Neuronal stem cell (in vitro differentiated cells): ENCODE data around the gene FARSB.

Experiments
- DNase-seq: peaks from one replicate; pipeline ENCODE4 v3.0.0-alpha.2; 2013; ENCODE audit warnings: low spot score
- H2AFZ ChIP-seq: one replicate; pipeline ENCODE4 v1.6.1; 2013; ENCODE audit warnings: mild to moderate bottlenecking, low read length, inconsistent platforms
- H2AK5ac ChIP-seq: 2 replicates; pipeline ENCODE4 v1.6.1; 2013; ENCODE audit warnings: low read depth, mild to moderate bottlenecking, inconsistent platforms, low read length, moderate library complexity, mixed read lengths
- H2BK120ac ChIP-seq: 2 replicates; pipeline ENCODE4 v1.6.1; 2013; ENCODE audit warnings: low read depth, mild to moderate bottlenecking, inconsistent platforms, low read length, moderate library complexity, mixed read lengths
- H2BK12ac ChIP-seq: one replicate; pipeline ENCODE4 v1.6.1; 2013; ENCODE audit warnings: low read length, inconsistent platforms
- H2BK15ac ChIP-seq: 2 replicates; pipeline ENCODE4 v1.6.1; 2013; ENCODE audit warnings: mild to moderate bottlenecking, low read length, inconsistent platforms, mixed read lengths
- H2BK5ac ChIP-seq: one replicate; pipeline ENCODE4 v1.6.1; 2013; ENCODE audit warnings: inconsistent platforms, mild to moderate bottlenecking, low read length, moderate library complexity
- H3K14ac ChIP-seq: one replicate; pipeline ENCODE4 v1.6.1; 2013; ENCODE audit warnings: low read length, inconsistent platforms
- H3K18ac ChIP-seq: 2 replicates; pipeline ENCODE4 v1.6.1; 2013; ENCODE audit warnings: low read length, inconsistent platforms
- H3K23ac ChIP-seq: 2 replicates; pipeline ENCODE4 v1.6.1; 2013; ENCODE audit warnings: low read depth, mild to moderate bottlenecking, mixed read lengths, low read length, inconsistent platforms; ENCODE audit not compliant: poor library complexity
- H3K27ac ChIP-seq: replicated peaks from 3 replicates; pipeline ENCODE4 v1.5.1; 2013; ENCODE audit warnings: low read length, inconsistent platforms
- H3K27me3 ChIP-seq, 3 experiments: 2 replicates each; pipeline ENCODE4 v1.6.1; 2013; ENCODE audit warnings: low read length in 3 of 3, mild to moderate bottlenecking in 2 of 3, inconsistent platforms in 1 of 3, low read depth in 1 of 3, mixed read lengths in 1 of 3, moderate library complexity in 1 of 3; ENCODE audit not compliant: control insufficient read depth in 3 of 3, insufficient read depth in 3 of 3
- H3K36me3 ChIP-seq, 2 donors: replicated peaks in 1 of 2; 2 replicates each; pipeline ENCODE4 v1.6.1; 2013; ENCODE audit warnings: low read length in 2 of 2; ENCODE audit not compliant: control insufficient read depth in 2 of 2, insufficient read depth in 2 of 2
- H3K4ac ChIP-seq: 2 replicates; pipeline ENCODE4 v1.6.1; 2013; ENCODE audit warnings: inconsistent platforms, mild to moderate bottlenecking, low read length, moderate library complexity
- H3K4me1 ChIP-seq, 2 donors: 1 replicate in 1 of 2; 2 replicates in 1 of 2; pipeline ENCODE4 v1.6.1; 2013; ENCODE audit warnings: low read length in 2 of 2, low read depth in 1 of 2; ENCODE audit not compliant: control insufficient read depth in 2 of 2, insufficient read depth in 1 of 2
- H3K4me2 ChIP-seq: one replicate; pipeline ENCODE4 v1.6.1; 2013; ENCODE audit warnings: mild to moderate bottlenecking, low read length, inconsistent platforms; ENCODE audit not compliant: insufficient read depth, poor library complexity, severe bottlenecking
- H3K4me3 ChIP-seq, 2 donors: 2 replicates each; pipeline ENCODE4 v1.5.1; 2013; ENCODE audit warnings: low read length in 2 of 2, mild to moderate bottlenecking in 2 of 2, inconsistent platforms in 1 of 2, moderate library complexity in 1 of 2
- H3K79me1 ChIP-seq: one replicate; pipeline ENCODE4 v1.6.1; 2013; ENCODE audit warnings: low read depth, mild to moderate bottlenecking, inconsistent platforms, low read length, moderate library complexity
- H3K9ac ChIP-seq: one replicate; pipeline ENCODE4 v1.6.1; 2013; ENCODE audit warnings: mild to moderate bottlenecking, low read depth, low read length, inconsistent platforms; ENCODE audit not compliant: poor library complexity
- H3K9me3 ChIP-seq, 2 donors: replicated peaks in 1 of 2; 2 replicates each; pipeline versions ENCODE3 to v1.6.1; 2013; ENCODE audit warnings: low read length in 2 of 2, mild to moderate bottlenecking in 2 of 2, inconsistent platforms in 1 of 2, low read depth in 1 of 2, mixed read lengths in 1 of 2, moderate library complexity in 1 of 2; ENCODE audit not compliant: control insufficient read depth in 2 of 2, insufficient read depth in 1 of 2
- H4K8ac ChIP-seq: one replicate; pipeline ENCODE4 v1.6.1; 2013; ENCODE audit warnings: low read depth, mild to moderate bottlenecking, inconsistent platforms, low read length, moderate library complexity
- H4K91ac ChIP-seq: one replicate; pipeline ENCODE4 v1.6.1; 2013; ENCODE audit warnings: low read length, low read depth, mild to moderate bottlenecking, inconsistent platforms; ENCODE audit not compliant: poor library complexity
- WGBS, 2 donors: extraction: QIAGEN DNeasy Blood & Tissue Kit; methylation state at CpG; one replicate each; pipeline ENCODE4 v1.1.7; 2013; ENCODE audit warnings: missing lambda C conversion rate in 2 of 2, mixed read lengths in 1 of 2; ENCODE audit not compliant: insufficient read length in 2 of 2, insufficient replicate concordance in 1 of 2; ENCODE audit errors: extremely low coverage in 2 of 2; 5-methylcytosine and 5-hydroxymethylcytosine counted together

The FARSB gene

DNA sequence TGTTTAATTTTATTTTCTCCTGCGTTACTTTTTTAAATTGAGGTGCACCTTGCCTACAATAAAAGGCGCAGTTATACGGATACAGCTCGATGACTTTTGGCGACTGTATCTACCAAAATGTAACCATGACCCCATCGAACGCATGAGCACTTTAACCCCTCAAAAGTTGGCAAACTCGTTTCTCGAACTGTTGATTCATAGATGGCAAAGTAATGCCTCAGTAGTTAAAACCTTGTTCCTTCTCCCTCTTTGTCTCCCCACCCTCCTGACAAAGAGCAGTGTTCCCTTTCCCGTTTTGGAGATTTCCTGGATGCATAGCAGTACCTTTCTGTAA, 16.1 kb upstream of the FARSB start:
- no peak overlapping the region for H3K9ac ChIP-seq
- no peaks in the 10 kb centered on the region for H3K36me3 ChIP-seq
- no peak for DNase-seq
- H3K23ac ChIP-seq = no peak overlapping the region
- peaks cover 5 to 6% of the 10 kb centered on the region in 2 donors for H3K4me1 ChIP-seq
- H3K4me2 ChIP-seq = peak overlapping the region; percentile 94
- H2BK12ac ChIP-seq = no peak overlapping the region
- no peak overlapping the region for H2BK5ac ChIP-seq
- no peak overlapping the region for H4K91ac ChIP-seq
- H3K4ac ChIP-seq = no peak overlapping the region
- WGBS, 2 donors = no CpG with 5 or more reads among the region's 10 CpGs
- H3K79me1 ChIP-seq = no peaks in the 10 kb centered on the region
- H2AFZ ChIP-seq = peak overlapping the region; percentile 87
- H3K4me3 ChIP-seq = peak overlapping the region in 1 of 2 donors; percentile 83
- peaks cover 3 to 41% (median 23%) of the 10 kb centered on the region in 3 experiments for H3K27me3 ChIP-seq
- H3K14ac ChIP-seq = peak overlapping the region; percentile 39
- H2BK15ac ChIP-seq = no peak overlapping the region
- no peak overlapping the region for H4K8ac ChIP-seq
- H2BK120ac ChIP-seq = no peak overlapping the region
- no peaks in the 10 kb centered on the region for H3K9me3 ChIP-seq
- H2AK5ac ChIP-seq = no peak overlapping the region
- H3K27ac ChIP-seq = no peak overlapping the region
- no peak overlapping the region for H3K18ac ChIP-seq

GRCh38 chr2:222671259-222672067, 15.6 kb upstream of the FARSB start, which contains the start of gene MOGAT1:
MOGAT1 (plus strand) TSS chr2:222671658; CDS start chr2:222671786, 128 bp downstream.
- peak within 1 kb of the TSS; percentile 96 for H3K18ac ChIP-seq
- H3K36me3 ChIP-seq = no peaks in the 10 kb centered on the region
- H2BK120ac ChIP-seq = no peak within 1 kb of the TSS
- peak within 1 kb of the TSS; percentile 79 for H2BK12ac ChIP-seq
- H2BK15ac ChIP-seq = peak within 1 kb of the TSS; percentile 87
- peak within 1 kb of the TSS; percentile 80 for H3K9ac ChIP-seq
- no peak for DNase-seq
- H4K91ac ChIP-seq = no peak within 1 kb of the TSS
- H3K14ac ChIP-seq = peak within 1 kb of the TSS; percentile 39
- no peaks in the 10 kb centered on the region for H3K79me1 ChIP-seq
- H4K8ac ChIP-seq = no peak within 1 kb of the TSS
- no peak within 1 kb of the TSS for H2BK5ac ChIP-seq
- no peak within 1 kb of the TSS for H3K27ac ChIP-seq
- H3K4me3 ChIP-seq = peak within 1 kb of the TSS; percentile 29 to 83
- no peak within 1 kb of the TSS for H3K23ac ChIP-seq
- peaks cover 5 to 6% of the 10 kb centered on the region in 2 donors for H3K4me1 ChIP-seq
- H3K27me3 ChIP-seq = peaks cover 3 to 39% (median 23%) of the 10 kb centered on the region in 3 experiments
- peak within 1 kb of the TSS; percentile 94 for H3K4me2 ChIP-seq
- no peak within 1 kb of the TSS for H2AK5ac ChIP-seq
- peak within 1 kb of the TSS; percentile 87 for H2AFZ ChIP-seq
- no peak within 1 kb of the TSS for H3K4ac ChIP-seq
- no CpG with 5 or more reads among the region's 66 CpGs for WGBS, 2 donors
- H3K9me3 ChIP-seq = no peaks in the 10 kb centered on the region

DNA sequence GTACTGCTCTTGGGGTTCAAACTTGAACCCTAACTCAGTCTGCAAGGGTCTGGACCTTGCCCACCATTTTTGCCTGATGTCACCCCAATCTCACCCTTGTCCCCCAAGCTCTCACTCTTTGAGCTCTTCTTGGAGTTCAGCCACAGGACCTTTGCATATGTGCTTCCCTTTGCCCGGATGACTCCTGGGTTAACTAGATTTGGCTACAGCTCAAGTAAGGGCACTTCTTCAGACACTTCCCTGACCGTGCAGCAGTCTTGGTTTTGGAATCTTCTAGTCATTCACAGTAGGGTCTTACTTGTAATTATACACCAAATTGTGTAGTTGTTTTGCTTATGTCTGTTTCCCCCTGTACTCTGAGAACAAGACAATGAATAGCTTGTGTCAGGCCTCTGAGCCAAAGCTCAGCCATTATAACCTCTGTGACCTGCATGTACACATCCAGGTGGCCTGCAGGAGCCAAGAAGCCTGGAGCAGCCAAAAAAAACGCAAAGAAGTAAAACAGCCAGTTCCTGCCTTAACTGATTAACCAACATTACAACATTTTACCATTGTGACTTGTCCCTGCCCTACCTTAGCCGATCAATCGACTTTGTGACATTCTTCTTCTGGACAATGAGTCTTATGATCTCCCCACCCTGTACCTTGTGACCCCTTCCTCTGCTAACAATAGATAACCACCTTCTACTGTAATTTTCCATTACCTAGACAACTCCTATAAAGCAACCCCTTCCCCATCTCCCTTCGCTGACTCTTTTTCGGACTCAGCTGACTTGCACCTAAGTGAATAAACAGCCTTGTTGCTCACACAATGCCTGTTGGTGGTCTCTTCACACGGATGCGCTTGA, 14.5 kb upstream of the FARSB start:
- Histone ChIP-seq H3K4me1 (peaks cover 5 to 6% of the 10 kb centered on the region in 2 donors), H3K79me1 (no peaks in the 10 kb centered on the region), H3K23ac (no peak overlapping the region), H3K18ac (no peak overlapping the region), H3K9ac (no peak overlapping the region), H4K91ac (no peak overlapping the region), H3K4me3 (no peak overlapping the region), H3K27me3 (peaks cover 3 to 36% (median 23%) of the 10 kb centered on the region in 3 experiments), H2AFZ (no peak overlapping the region), H2BK120ac (no peak overlapping the region), H2BK12ac (no peak overlapping the region), H2BK5ac (no peak overlapping the region), H2BK15ac (no peak overlapping the region), H3K14ac (no peak overlapping the region), H3K4ac (no peak overlapping the region), H2AK5ac (no peak overlapping the region), H3K27ac (no peak overlapping the region), H4K8ac (no peak overlapping the region), H3K4me2 (peak overlapping the region; percentile 94), H3K9me3 (no peaks in the 10 kb centered on the region), H3K36me3 (no peaks in the 10 kb centered on the region)
- DNase-seq = no peak
- WGBS, 2 donors = no CpG with 5 or more reads among the region's 9 CpGs

- Histone ChIP-seq H2BK15ac (no peak overlapping the region), H3K4me1 (peaks cover 5 to 6% of the 10 kb centered on the region in 2 donors), H2BK5ac (no peak overlapping the region), H3K14ac (no peak overlapping the region), H3K4me2 (no peak overlapping the region), H3K27ac (no peak overlapping the region), H3K23ac (no peak overlapping the region), H3K18ac (no peak overlapping the region), H3K27me3 (peaks cover 3 to 33% (median 23%) of the 10 kb centered on the region in 3 experiments), H3K9me3 (no peaks in the 10 kb centered on the region), H2AFZ (no peak overlapping the region), H3K9ac (no peak overlapping the region), H3K4ac (no peak overlapping the region), H4K91ac (no peak overlapping the region), H4K8ac (no peak overlapping the region), H2BK120ac (no peak overlapping the region), H3K79me1 (no peaks in the 10 kb centered on the region), H2AK5ac (no peak overlapping the region), H2BK12ac (no peak overlapping the region), H3K36me3 (no peaks in the 10 kb centered on the region), H3K4me3 (no peak overlapping the region)
- no peak for DNase-seq
- no CpG with 5 or more reads among the region's 4 CpGs for WGBS, 2 donors
These were observed 13.5 kb upstream of the FARSB start for GRCh38 chr2:222669353-222669752.
